GM12891 (cell line): Measurements from ENCODE around the gene CCM2.

Source experiments
- DNase-seq: peaks from one replicate; pipeline ENCODE4 v3.0.0; 2011; ENCODE audit warnings: low spot score; ENCODE audit not compliant: insufficient read length
- FAIRE-seq: peaks from 2 replicates; lab custom pipeline; 2011; peaks lifted over from hg19 to GRCh38; lab: Jason Lieb, UNC
- PAX5 ChIP-seq: IDR thresholded peaks from 2 replicates; pipeline ENCODE4 v1.6.1; 2011; ENCODE audit warnings: low read length, moderate library complexity, mild to moderate bottlenecking; ENCODE audit not compliant: insufficient read depth, severe bottlenecking
- POLR2A ChIP-seq: IDR thresholded peaks from 2 replicates; pipeline ENCODE4 v1.6.1; 2011; ENCODE audit warnings: low read depth, low read length, control low read depth
- POLR2AphosphoS5 ChIP-seq: IDR thresholded peaks from 2 replicates; pipeline ENCODE4 v1.6.1; 2011; ENCODE audit warnings: low read depth, low read length, control low read depth
- POU2F2 ChIP-seq: IDR thresholded peaks from 2 replicates; pipeline ENCODE4 v1.6.1; 2011; ENCODE audit warnings: low read depth, mild to moderate bottlenecking, control low read depth, low read length, moderate library complexity
- SPI1 ChIP-seq: IDR thresholded peaks from 2 replicates; pipeline ENCODE4 v1.6.1; 2011; ENCODE audit warnings: low read depth, low read length, control low read depth
- TAF1 ChIP-seq: IDR thresholded peaks from 2 replicates; pipeline ENCODE4 v1.6.1; 2011; ENCODE audit warnings: low read depth, low read length, control low read depth

CCM2 gene

DNA sequence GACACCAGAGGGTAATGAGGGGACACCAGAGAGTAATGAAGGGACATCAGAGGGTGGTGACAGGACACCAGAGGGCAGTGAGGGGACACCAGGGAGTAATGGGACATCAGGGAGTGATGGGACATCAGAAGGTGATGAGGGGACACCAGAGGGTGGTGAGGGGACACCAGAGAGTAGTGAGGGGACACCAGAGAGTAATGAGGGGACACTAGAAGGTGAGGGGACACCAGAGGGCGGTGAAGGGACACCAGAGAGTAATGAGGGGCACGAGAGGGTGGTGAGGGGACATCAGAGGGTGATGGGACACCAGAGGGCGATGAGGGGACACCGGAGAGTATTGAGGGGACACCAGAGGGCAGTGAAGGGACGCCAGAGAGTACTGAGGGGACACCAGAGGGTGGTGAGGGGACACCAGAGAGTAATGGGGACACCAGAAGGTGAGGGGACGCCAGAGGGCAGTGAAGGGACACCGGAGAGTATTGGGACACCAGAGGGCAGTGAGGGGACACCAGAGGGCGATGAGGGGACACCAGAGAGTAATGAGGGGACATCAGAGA lies 78.2 kb downstream of the CCM2 start:
- no peak for DNase-seq
- TF ChIP-seq SPI1 (no peak), POU2F2 (no peak), POLR2AphosphoS5 (peak; percentile 43; the same call in 1 of the 2 replicates), PAX5 (no peak), POLR2A (peak; percentile 58), TAF1 (no peak)
- FAIRE-seq: no peak

DNA sequence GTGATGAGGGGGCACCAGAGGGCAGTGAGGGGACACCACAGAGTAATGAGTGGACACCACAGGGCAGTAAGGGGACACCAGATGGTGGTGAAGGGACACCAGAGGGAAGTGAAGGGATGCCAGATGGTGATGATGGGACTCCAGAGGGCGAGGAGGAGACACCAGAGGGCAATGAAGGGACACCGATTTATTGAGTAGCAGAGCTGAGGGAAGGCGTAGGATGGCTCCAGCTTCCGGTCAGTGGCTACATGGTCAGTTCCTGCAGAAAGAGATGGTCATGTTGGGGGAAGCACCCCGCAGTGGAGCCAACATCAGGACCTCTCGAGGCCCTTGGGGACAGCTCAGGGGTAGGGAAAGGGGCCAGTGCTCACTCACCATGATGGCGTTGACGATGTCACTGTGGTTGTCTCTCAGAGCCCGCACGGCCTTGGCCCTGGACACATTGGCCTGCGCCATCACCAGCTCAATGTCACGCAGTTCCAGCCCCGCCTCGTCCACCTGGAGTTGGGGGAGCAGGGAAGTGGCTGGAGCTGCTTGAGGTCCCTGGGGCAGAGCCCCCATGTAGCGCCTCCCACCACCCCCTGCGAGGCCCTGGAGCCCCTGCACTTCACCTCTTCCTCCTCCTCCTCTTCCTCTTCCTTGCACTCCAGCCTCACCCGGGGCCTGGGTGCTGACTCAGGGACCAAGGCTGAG lies 80.4 kb downstream of the CCM2 start:
- no peak for TF ChIP-seq SPI1
- TF ChIP-seq POU2F2: no peak
- TF ChIP-seq POLR2A: no peak
- no peak for TF ChIP-seq POLR2AphosphoS5
- no peak for TF ChIP-seq PAX5
- no peak for TF ChIP-seq TAF1
- no peak for FAIRE-seq
- no peak for DNase-seq

DNA sequence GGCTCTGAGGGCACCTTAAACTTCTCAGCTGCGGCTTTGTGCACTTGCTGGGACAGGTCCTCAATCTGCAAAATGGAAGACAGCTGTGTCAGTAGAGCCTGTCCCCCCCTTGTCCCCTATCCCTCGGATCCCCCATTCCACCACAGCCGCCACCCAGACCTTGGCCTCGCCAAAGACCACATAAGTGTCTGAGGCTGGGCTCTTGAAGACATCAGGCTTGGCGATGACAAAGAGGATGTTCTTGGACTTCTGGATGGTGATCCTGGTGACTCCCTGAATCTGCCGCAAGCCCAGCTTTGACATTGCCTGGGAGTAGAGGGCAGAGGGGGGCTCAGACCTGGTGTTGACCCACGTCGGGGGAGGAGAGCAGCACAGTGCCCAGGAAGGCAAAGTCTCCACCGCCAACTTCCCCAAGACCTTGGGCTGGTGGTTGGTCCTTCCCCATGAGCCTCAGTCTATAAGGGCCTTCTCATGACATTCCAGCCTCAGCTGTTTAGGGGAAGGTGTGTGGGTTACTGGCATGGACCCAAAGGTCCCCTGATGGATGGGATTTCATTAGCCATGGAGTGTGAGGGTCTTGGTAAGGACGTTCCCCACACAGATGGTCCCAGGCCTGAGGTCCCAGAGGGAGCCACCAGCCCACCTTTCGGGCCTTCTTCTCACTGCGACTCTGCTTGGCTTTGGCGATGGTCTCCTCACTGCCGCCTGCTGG lies 81.1 kb downstream of the CCM2 start:
- DNase-seq: no peak
- FAIRE-seq: no peak
- TF ChIP-seq POLR2A: no peak
- no peak for TF ChIP-seq SPI1
- TF ChIP-seq POLR2AphosphoS5: no peak
- TF ChIP-seq PAX5: no peak
- TF ChIP-seq POU2F2: no peak
- no peak for TF ChIP-seq TAF1

DNA sequence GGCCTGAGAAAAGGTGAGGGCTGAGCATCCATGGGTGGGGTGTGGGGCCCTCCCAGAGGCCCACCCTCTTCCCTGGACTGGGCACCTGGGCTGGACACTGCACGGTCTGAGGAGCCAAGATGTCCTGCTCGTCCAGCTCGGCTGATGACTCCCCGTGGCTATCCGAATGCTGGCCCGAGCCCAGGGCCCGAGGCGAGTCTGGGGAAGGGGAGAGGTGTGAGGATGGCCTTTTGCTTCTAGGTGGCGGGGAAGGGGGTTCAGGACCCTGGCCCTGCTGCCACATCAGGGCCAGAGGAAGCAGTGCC lies 81.6 kb downstream of the CCM2 start:
- DNase-seq (no peak), FAIRE-seq (no peak)
- no peak for TF ChIP-seq POLR2A
- no peak for TF ChIP-seq SPI1
- TF ChIP-seq POU2F2: no peak
- no peak for TF ChIP-seq POLR2AphosphoS5
- no peak for TF ChIP-seq PAX5
- TF ChIP-seq TAF1: no peak

GRCh38 chr7:45082031-45082830 lies 82.2 kb downstream of the CCM2 start:
- FAIRE-seq (no peak), DNase-seq (no peak)
- TF ChIP-seq POU2F2 (no peak), POLR2A (no peak), TAF1 (no peak), SPI1 (no peak), PAX5 (no peak), POLR2AphosphoS5 (no peak)

GRCh38 chr7:45082831-45083331 lies 82.9 kb downstream of the CCM2 start:
- DNase-seq: no peak
- TF ChIP-seq SPI1 (no peak), POLR2A (no peak), POU2F2 (no peak), TAF1 (no peak), POLR2AphosphoS5 (no peak), PAX5 (no peak)
- no peak for FAIRE-seq

- DNase-seq (no peak), FAIRE-seq (no peak)
- TF ChIP-seq SPI1: no peak
- TF ChIP-seq POU2F2: no peak
- no peak for TF ChIP-seq PAX5
- TF ChIP-seq POLR2AphosphoS5: no peak
- no peak for TF ChIP-seq POLR2A
- TF ChIP-seq TAF1: no peak
These were observed 84.3 kb downstream of the CCM2 start for GRCh38 chr7:45084336-45084735.

DNA sequence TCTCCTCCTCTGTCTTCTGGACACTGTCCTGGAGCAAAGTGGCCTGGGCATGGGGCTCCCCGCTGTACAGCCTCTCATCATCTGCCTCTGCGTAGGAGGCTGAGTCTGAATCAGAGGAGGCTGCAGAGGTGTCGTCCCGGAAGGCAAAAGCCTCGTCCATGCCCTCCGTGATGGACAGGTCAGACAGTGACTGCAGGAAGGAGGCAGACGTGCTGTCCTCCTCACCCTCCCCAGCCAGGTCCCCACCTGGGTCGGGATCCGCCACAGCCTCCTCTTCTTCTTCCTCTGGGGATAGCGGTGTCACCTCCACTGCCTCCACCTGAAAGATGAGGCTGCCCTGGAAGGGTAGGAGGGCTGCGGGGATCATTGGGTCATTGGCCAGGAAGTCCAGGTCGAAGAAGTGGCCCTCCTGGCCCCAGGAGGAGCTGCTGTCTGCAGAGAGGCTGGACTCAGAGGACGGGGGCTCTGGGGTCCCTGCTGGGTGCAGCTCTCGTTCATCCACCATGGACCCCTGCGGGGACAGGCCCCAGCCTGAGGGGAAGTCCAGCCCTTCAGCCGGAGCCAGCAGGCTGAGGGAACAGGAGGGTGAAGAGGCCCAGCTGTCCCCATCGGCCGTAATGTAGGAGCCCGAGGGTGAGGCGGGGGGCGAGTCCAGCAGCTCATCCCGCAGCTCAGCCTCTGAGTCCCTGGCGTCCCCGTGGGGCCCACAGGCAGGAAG lies 85.1 kb downstream of the CCM2 start:
- no peak for FAIRE-seq
- TF ChIP-seq POLR2AphosphoS5 (no peak), TAF1 (no peak), SPI1 (no peak), POU2F2 (no peak), POLR2A (no peak), PAX5 (no peak)
- DNase-seq: no peak
